Measurements from ENCODE around the gene TREH.

TREH gene

DNA sequence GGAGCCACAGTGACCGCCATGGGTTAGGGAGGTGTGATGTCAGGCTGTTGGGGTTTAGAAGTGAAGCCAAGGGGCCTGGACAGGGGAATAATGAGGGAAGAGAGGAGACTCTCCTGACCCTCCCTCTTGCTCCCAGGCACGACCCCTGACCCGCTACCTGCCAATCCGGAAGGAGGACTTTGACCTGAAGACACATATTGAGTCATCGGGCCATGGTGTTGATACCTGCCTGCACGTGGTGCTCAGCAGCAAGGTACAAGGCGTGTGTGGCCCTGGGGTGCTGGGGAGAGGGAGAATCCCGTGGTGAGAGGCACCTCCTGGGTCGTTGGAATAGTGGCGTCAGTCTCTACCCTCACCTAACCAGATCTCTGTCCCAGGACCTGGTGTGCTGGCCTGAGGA is 29.5 kb downstream of the TREH start:
- no peak overlapping the region for H3K4me3 ChIP-seq (replicated peaks in 1 of 2; ENCODE audit: low read depth in 2 of 2, low read length in 2 of 2)
- DNase-seq (ENCODE audit: low read depth in 2 of 2), result no peak
- TF ChIP-seq, protein P1, sequence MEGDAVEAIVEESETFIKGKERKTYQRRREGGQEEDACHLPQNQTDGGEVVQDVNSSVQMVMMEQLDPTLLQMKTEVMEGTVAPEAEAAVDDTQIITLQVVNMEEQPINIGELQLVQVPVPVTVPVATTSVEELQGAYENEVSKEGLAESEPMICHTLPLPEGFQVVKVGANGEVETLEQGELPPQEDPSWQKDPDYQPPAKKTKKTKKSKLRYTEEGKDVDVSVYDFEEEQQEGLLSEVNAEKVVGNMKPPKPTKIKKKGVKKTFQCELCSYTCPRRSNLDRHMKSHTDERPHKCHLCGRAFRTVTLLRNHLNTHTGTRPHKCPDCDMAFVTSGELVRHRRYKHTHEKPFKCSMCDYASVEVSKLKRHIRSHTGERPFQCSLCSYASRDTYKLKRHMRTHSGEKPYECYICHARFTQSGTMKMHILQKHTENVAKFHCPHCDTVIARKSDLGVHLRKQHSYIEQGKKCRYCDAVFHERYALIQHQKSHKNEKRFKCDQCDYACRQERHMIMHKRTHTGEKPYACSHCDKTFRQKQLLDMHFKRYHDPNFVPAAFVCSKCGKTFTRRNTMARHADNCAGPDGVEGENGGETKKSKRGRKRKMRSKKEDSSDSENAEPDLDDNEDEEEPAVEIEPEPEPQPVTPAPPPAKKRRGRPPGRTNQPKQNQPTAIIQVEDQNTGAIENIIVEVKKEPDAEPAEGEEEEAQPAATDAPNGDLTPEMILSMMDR (IDR thresholded peaks at IDR 0.05; ENCODE audit: low read depth, low read length), result no peak

DNA sequence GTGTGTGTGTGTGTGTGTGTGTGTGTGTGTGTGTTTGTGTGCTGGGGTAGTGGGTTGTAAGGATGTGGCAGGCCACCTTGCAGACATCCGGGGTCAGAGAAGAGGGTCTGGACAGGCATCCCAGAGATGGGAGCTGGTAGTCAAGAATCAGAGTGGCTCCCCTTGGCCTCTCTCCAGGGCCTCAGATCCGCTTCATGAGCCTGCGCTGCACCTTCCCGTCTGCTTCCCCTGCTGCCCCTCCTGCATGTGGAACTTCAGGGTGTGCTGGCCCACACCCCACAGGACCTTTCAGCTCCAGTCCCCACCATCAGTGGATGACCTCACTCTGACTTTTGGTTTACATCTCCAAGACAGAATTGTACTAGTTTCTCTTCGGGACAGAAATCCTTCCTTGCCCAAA is 31.2 kb downstream of the TREH start:
- TF ChIP-seq, protein P1 (IDR thresholded peaks at IDR 0.05; ENCODE audit: low read depth, low read length), result no peak
- H3K4me3 ChIP-seq (replicated peaks in 1 of 2; ENCODE audit: low read depth in 2 of 2, low read length in 2 of 2), result no peak overlapping the region
- no peak for DNase-seq (ENCODE audit: low read depth in 2 of 2)

DNA sequence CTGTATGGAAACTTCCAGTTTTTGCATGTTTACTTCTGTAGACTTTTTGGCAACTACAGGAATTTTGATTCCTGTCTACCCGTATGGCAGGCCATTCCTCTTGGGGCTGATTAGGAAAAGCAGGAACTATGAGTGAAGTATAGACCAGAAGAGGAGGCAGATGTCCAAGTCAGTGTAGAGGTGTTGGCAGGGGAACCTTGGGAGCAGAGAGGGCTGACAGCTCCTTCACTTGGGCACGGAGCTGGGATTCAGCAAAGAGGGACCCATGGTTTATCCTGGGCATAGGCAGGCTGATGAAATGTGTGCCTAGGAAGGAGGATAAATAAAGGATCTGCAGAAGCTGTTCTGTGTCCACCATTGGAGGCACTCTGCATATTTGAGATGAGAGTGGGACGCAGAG is 33.1 kb downstream of the TREH start:
- peak in 1 of 2 donors; percentile 61 for DNase-seq (ENCODE audit: low read depth in 2 of 2)
- no peak overlapping the region for H3K4me3 ChIP-seq (replicated peaks in 1 of 2; ENCODE audit: low read depth in 2 of 2, low read length in 2 of 2)
- TF ChIP-seq, protein P1 (IDR thresholded peaks at IDR 0.05; ENCODE audit: low read depth, low read length), result no peak

DNA sequence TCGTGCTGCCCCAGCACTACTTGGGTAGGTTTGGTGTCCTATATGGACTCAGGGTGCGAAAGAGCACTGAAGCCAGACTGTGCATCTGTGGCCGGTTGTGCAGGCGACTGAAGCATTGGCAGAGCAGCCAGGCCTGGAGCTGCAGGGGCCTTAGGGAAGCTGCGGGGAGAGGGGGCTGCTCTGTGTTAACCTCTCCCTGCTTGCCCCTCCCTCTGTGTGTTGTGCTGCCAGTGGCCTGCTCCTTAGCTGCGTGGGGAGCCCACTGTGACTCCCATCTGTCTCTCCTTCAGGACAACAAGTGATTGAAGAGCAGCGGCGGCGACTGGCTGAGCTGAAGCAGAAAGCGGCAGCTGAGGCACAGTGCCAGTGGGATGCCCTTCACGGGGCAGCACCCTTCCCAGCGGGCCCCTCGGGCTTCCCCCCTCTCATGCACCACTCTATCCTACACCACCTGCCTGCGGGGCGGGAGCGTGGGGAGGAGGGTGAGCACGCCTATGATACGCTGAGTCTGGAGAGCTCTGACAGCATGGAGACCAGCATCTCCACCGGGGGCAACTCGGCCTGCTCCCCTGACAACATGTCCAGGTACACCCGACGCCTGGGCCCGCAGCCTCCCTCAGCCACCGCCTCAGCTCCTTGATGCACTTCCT is 34.3 kb downstream of the TREH start:
- DNase-seq (ENCODE audit: low read depth in 2 of 2), result no peak
- no peak overlapping the region for H3K4me3 ChIP-seq (replicated peaks in 1 of 2; ENCODE audit: low read depth in 2 of 2, low read length in 2 of 2)
- TF ChIP-seq, protein P1 (IDR thresholded peaks at IDR 0.05; ENCODE audit: low read depth, low read length), result no peak

DNA sequence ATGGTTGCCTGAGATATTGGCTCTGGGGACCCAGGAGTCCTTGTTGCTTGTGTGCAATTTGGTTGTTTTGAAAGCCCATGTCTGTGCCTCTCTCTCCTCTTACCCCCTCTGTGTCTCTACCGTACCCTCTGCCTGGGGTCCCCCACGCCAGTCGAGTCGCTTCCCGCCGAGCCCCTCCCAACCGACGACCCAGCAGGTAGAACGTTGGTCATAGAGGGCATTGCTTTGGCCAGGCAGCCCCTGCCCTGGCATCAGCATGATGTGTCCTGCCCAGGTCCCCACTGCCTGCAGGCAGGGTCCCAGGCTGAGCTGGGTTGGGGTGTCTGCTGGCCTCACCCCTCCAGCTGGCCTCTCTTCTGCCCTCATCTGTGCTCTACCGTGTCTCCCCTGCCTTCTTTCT is 35.0 kb downstream of the TREH start:
- H3K4me3 ChIP-seq (replicated peaks in 1 of 2; ENCODE audit: low read depth in 2 of 2, low read length in 2 of 2), result no peak overlapping the region
- no peak for DNase-seq (ENCODE audit: low read depth in 2 of 2)
- TF ChIP-seq, protein P1 (IDR thresholded peaks at IDR 0.05; ENCODE audit: low read depth, low read length), result no peak

DNA sequence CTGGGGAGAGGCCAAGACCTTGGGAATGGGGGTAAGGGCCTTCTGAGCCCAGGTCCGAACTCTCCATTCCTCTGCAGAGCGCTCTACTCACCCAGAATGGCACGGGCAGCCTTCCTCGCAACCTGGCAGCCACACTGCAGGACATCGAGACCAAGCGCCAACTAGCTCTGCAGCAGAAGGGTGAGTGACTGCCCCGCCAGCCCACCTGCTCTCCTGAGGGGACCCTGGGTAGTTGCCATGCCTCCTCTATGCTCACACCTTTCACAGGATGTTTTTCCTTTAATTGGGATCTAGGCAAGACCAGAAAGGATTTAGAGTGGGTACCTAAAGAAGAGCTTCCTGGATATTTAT is 35.5 kb downstream of the TREH start:
- DNase-seq (ENCODE audit: low read depth in 2 of 2), result no peak
- no peak overlapping the region for H3K4me3 ChIP-seq (replicated peaks in 1 of 2; ENCODE audit: low read depth in 2 of 2, low read length in 2 of 2)
- TF ChIP-seq, protein P1 (IDR thresholded peaks at IDR 0.05; ENCODE audit: low read depth, low read length), result no peak

All from cardiac fibroblast (primary cell).